Measurements from ENCODE around the gene WDR72.
A peak's percentile ranks its signal among the peaks of the same experiment; 100 is the strongest.

Gene WDR72

GRCh38 chr15:53534105-53534839 is 225.2 kb downstream of the WDR72 start:
- DNase-seq, result no peak

- no peak for DNase-seq
Measured at GRCh38 chr15:53530761-53531160, 228.7 kb downstream of the WDR72 start.

- no peak for DNase-seq
Measured at GRCh38 chr15:53527996-53528395, 231.5 kb downstream of the WDR72 start.

- DNase-seq, result no peak
Measured at GRCh38 chr15:53525894-53526293, 233.6 kb downstream of the WDR72 start.

GRCh38 chr15:53522991-53523390 is 236.5 kb downstream of the WDR72 start:
- DNase-seq, result peak; percentile 42

GRCh38 chr15:53520996-53521395 is 238.5 kb downstream of the WDR72 start:
- DNase-seq, result no peak

GRCh38 chr15:53513431-53513830 is 246.0 kb downstream of the WDR72 start:
- no peak for DNase-seq

- no peak for DNase-seq
Measured at GRCh38 chr15:53512029-53512428, 247.4 kb downstream of the WDR72 start.

GRCh38 chr15:53511175-53511574 is 248.3 kb downstream of the WDR72 start:
- DNase-seq, result no peak

GRCh38 chr15:53506370-53506769 is 253.1 kb downstream of the WDR72 start:
- DNase-seq, result no peak

GRCh38 chr15:53498996-53499395 is 260.5 kb downstream of the WDR72 start:
- DNase-seq, result no peak

- DNase-seq, result no peak
Measured at GRCh38 chr15:53490341-53490740, 269.1 kb downstream of the WDR72 start.

GRCh38 chr15:53482055-53482454 is 277.4 kb downstream of the WDR72 start:
- DNase-seq, result no peak

- DNase-seq, result no peak
Measured at GRCh38 chr15:53477981-53478766, 281.3 kb downstream of the WDR72 start.

GRCh38 chr15:53473886-53474285 is 285.6 kb downstream of the WDR72 start:
- no peak for DNase-seq

- DNase-seq, result no peak
Measured at GRCh38 chr15:53473435-53473834, 286.0 kb downstream of the WDR72 start.

- no peak for DNase-seq
Measured at GRCh38 chr15:53472883-53473282, 286.6 kb downstream of the WDR72 start.

- no peak for DNase-seq
Measured at GRCh38 chr15:53472210-53472609, 287.3 kb downstream of the WDR72 start.

GRCh38 chr15:53470743-53471142 is 288.7 kb downstream of the WDR72 start:
- no peak for DNase-seq

- DNase-seq, result no peak
Measured at GRCh38 chr15:53469422-53469821, 290.0 kb downstream of the WDR72 start.

Data from right kidney (tissue), 1 donor.